HG03469 (cell line): Measurements from ENCODE around the gene RBP5.

Experiments used
- ATAC-seq: cut with Tn5 transposase; IDR thresholded peaks from one replicate; pipeline ENCODE4 v1.9.1; 2021; ENCODE audit warnings: mild to moderate bottlenecking, moderate library complexity, moderate number of reproducible peaks; ENCODE audit not compliant: unreplicated experiment

Gene RBP5

GRCh38 chr12:7102582-7102981 lies 26.1 kb downstream of the RBP5 start:
- ATAC-seq, result no peak

GRCh38 chr12:7101694-7102131 lies 27.0 kb downstream of the RBP5 start:
- ATAC-seq, result no peak

- ATAC-seq, result no peak
Measured at GRCh38 chr12:7101047-7101693, 27.5 kb downstream of the RBP5 start.

- ATAC-seq, result no peak
Measured at GRCh38 chr12:7100239-7100638, 28.4 kb downstream of the RBP5 start.

GRCh38 chr12:7099290-7099996 lies 29.2 kb downstream of the RBP5 start:
- no peak for ATAC-seq

GRCh38 chr12:7096979-7097378 lies 31.7 kb downstream of the RBP5 start:
- no peak for ATAC-seq

GRCh38 chr12:7096006-7096932 lies 32.4 kb downstream of the RBP5 start:
- no peak for ATAC-seq

GRCh38 chr12:7093892-7094291 lies 34.8 kb downstream of the RBP5 start:
- ATAC-seq, result no peak

GRCh38 chr12:7093486-7093885 lies 35.2 kb downstream of the RBP5 start:
- ATAC-seq, result no peak

GRCh38 chr12:7092986-7093460 lies 35.7 kb downstream of the RBP5 start:
- ATAC-seq, result no peak

- no peak for ATAC-seq
Measured at GRCh38 chr12:7092229-7092985, 36.3 kb downstream of the RBP5 start, which contains the start of gene C1R. Gene C1R, minus strand, starts transcription at chr12:7092445. Its CDS starts 57 bp downstream, at chr12:7092388.

GRCh38 chr12:7091660-7092228 lies 36.9 kb downstream of the RBP5 start:
- no peak for ATAC-seq

GRCh38 chr12:7091171-7091570 lies 37.5 kb downstream of the RBP5 start:
- ATAC-seq, result no peak

- ATAC-seq, result no peak
Measured at GRCh38 chr12:7090222-7090998, 38.3 kb downstream of the RBP5 start.

GRCh38 chr12:7089196-7089871 lies 39.4 kb downstream of the RBP5 start:
- ATAC-seq, result no peak

GRCh38 chr12:7083125-7083524 lies 45.6 kb downstream of the RBP5 start:
- no peak for ATAC-seq

- ATAC-seq, result no peak
Measured at GRCh38 chr12:7081037-7081436, 47.7 kb downstream of the RBP5 start.

- no peak for ATAC-seq
Measured at GRCh38 chr12:7079826-7080125, 48.9 kb downstream of the RBP5 start.

- ATAC-seq, result no peak
Measured at GRCh38 chr12:7078163-7078562, 50.5 kb downstream of the RBP5 start.
